Glutamatergic neuron (in vitro differentiated cells): Measurements from ENCODE around the gene ZNF227. TPM values are rescaled to one million over a fixed set of nuclear protein-coding genes. Genes with fewer than 3 reads are reported as not detected.
"Not testable (repeated sequence)": the region's sequence is repeated elsewhere in the genome, so short reads cannot be mapped to it uniquely, and the experiment has no call there.

Experiments
- DNase-seq: peaks from one replicate; pipeline ENCODE4 v3.0.0; 2022
- H3K27ac Mint-ChIP-seq: one replicate; pipeline ENCODE4 v1.8.0; 2020; ENCODE audit warnings: mild to moderate bottlenecking, mixed read lengths, inconsistent platforms; ENCODE audit not compliant: unreplicated experiment
- H3K27me3 Mint-ChIP-seq: one replicate; pipeline ENCODE4 v1.8.0; 2020; ENCODE audit warnings: mild to moderate bottlenecking, moderate library complexity, mixed read lengths, inconsistent platforms; ENCODE audit not compliant: unreplicated experiment
- H3K36me3 Mint-ChIP-seq: one replicate; pipeline ENCODE4 v1.8.0; 2020; ENCODE audit warnings: mild to moderate bottlenecking, mixed read lengths, inconsistent platforms; ENCODE audit not compliant: unreplicated experiment
- H3K4me1 Mint-ChIP-seq: one replicate; pipeline ENCODE4 v1.8.0; 2020; ENCODE audit warnings: mild to moderate bottlenecking, low read depth, mixed read lengths, inconsistent platforms; ENCODE audit not compliant: unreplicated experiment
- H3K4me3 Mint-ChIP-seq: one replicate; pipeline ENCODE4 v1.8.0; 2020; ENCODE audit warnings: mild to moderate bottlenecking, mixed read lengths, inconsistent platforms; ENCODE audit not compliant: unreplicated experiment
- H3K9me3 Mint-ChIP-seq: one replicate; pipeline ENCODE4 v1.8.0; 2020; ENCODE audit warnings: mild to moderate bottlenecking, moderate library complexity, mixed read lengths, inconsistent platforms; ENCODE audit not compliant: unreplicated experiment
- total RNA-seq: library from RNA; stranded (reverse); fragmentation: NEBNext Ultra II Directional; extraction: Animal tissue kit (Norgen Biotek cat#: 25700); gene quantifications from one replicate; pipeline ENCODE4 v1.2.1, GENCODE V29; 2021; ENCODE audit not compliant: unreplicated experiment
- TF ChIP-seq, protein P1 (sequence below): fragments of 200-600 bp; sonication (generic); IDR thresholded peaks from one replicate; pipeline ENCODE4 v1.5.0; 2021; ENCODE audit not compliant: partially characterized antibody, unreplicated experiment

The ZNF227 gene
- total RNA-seq, 1 donor from 2014 or later = 26.4 TPM

DNA sequence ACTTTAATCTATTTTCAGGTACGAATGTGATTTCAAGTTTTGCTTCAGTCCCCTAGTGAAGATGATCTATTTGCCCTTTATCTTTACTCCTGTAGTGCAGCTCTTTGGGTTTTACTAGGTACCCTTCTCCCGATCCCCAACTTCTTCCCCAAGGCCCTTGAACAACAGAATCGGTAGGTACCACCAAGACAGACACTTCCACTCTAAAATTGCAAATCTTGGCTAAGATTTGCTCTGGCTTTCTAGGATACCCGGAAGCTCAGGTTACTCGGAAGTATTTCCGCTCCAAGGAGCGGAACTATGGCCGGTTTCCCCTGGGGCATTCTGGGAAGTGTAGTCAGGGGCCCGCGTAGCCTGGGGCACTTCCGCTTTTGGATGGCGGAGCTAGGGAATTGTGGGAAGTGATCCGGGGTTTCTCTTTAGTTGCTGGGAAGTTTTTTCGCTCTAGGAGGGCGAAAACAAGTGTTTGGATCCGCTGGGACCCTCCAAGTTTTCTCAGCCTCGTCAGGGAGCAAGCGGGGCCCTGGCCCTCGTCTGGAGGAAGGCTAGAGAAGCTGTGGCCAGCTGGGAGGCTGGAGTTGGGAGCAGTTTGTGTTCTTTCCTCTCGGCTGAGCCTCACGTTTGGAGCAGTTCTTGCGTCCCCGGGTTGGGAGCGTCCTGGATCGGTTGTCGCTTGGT, 5.1 kb upstream of the ZNF227 start:
- TF ChIP-seq, protein P1, sequence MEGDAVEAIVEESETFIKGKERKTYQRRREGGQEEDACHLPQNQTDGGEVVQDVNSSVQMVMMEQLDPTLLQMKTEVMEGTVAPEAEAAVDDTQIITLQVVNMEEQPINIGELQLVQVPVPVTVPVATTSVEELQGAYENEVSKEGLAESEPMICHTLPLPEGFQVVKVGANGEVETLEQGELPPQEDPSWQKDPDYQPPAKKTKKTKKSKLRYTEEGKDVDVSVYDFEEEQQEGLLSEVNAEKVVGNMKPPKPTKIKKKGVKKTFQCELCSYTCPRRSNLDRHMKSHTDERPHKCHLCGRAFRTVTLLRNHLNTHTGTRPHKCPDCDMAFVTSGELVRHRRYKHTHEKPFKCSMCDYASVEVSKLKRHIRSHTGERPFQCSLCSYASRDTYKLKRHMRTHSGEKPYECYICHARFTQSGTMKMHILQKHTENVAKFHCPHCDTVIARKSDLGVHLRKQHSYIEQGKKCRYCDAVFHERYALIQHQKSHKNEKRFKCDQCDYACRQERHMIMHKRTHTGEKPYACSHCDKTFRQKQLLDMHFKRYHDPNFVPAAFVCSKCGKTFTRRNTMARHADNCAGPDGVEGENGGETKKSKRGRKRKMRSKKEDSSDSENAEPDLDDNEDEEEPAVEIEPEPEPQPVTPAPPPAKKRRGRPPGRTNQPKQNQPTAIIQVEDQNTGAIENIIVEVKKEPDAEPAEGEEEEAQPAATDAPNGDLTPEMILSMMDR = no peak
- H3K27ac Mint-ChIP-seq = peak overlapping the region; percentile 31
- H3K27me3 Mint-ChIP-seq = peaks cover 2% of the 10 kb centered on the region
- H3K4me3 Mint-ChIP-seq = peak overlapping the region; percentile 95
- peaks cover 2% of the 10 kb centered on the region for H3K9me3 Mint-ChIP-seq
- H3K4me1 Mint-ChIP-seq = peaks cover 2% of the 10 kb centered on the region
- DNase-seq = peak; percentile 94
- H3K36me3 Mint-ChIP-seq = peaks cover 4% of the 10 kb centered on the region

DNA sequence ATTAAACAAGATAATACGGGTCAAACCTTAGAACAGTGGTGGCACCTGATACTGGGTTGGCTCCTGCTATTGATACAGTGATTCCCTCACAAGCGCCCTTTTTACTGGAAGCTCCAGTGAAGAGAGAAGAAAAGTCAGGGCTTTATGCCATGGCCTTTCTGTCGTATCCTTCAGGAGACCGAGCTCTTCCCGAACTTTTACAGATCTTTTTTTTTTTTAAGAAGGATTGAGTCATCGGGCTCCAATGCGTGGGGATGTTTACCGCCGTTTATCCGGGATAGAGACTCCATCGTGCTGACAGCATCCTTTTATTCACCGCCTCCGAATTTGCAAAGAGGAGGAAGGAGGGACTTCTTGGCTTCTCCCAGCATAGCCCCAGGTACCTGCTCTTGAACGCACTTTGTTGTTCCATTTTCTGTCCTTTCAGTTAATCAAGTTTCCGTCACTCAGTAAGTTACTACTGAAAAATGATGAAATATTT, 574 bp downstream of the ZNF227 start:
- H3K36me3 Mint-ChIP-seq = no peaks in the 10 kb centered on the region
- peak overlapping the region; percentile 93 for H3K4me3 Mint-ChIP-seq
- TF ChIP-seq, protein P1 = no peak
- H3K9me3 Mint-ChIP-seq = peaks cover 5% of the 10 kb centered on the region
- peaks cover 2% of the 10 kb centered on the region for H3K27me3 Mint-ChIP-seq
- H3K27ac Mint-ChIP-seq = peak overlapping the region; percentile 69
- H3K4me1 Mint-ChIP-seq = peaks cover 5% of the 10 kb centered on the region
- no peak for DNase-seq

DNA sequence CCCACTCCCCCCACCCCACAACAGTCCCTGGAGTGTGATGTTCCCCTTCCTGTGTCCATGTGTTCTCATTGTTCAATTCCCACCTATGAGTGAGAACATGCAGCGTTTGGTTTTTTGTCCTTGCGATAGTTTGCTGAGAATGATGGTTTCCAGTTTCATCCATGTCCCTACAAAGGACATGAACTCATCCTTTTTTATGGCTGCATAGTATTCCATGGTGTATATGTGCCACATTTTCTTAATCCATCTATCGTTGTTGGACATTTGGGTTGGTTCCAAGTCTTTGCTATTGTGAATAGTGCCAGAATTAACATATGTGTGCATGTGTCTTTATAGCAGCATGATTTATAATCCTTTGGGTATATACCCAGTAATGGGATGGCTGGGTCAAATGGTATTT, 7.6 kb downstream of the ZNF227 start:
- H3K36me3 Mint-ChIP-seq, H3K27me3 Mint-ChIP-seq, H3K9me3 Mint-ChIP-seq, H3K27ac Mint-ChIP-seq, H3K4me3 Mint-ChIP-seq, H3K4me1 Mint-ChIP-seq, DNase-seq: not testable (repeated sequence)

DNA sequence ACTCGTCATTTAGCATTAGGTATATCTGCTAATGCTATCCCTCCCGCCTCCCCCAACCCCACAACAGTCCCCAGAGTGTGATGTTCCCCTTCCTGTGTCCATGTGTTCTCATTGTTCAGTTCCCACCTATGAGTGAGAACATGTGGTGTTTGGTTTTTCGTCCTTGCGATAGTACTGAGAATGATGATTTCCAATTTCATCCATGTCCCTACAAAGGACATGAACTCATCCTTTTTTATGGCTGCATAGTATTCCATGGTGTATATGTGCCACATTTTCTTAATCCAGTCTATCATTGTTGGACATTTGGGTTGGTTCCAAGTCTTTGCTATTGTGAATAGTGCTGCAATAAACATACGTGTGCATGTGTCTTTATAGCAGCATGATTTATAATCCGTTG, 8.4 kb downstream of the ZNF227 start:
- not testable (repeated sequence) for H3K4me3 Mint-ChIP-seq, H3K27me3 Mint-ChIP-seq, DNase-seq, H3K4me1 Mint-ChIP-seq, H3K27ac Mint-ChIP-seq, H3K9me3 Mint-ChIP-seq
- H3K36me3 Mint-ChIP-seq = peaks cover 12% of the 10 kb centered on the region

DNA sequence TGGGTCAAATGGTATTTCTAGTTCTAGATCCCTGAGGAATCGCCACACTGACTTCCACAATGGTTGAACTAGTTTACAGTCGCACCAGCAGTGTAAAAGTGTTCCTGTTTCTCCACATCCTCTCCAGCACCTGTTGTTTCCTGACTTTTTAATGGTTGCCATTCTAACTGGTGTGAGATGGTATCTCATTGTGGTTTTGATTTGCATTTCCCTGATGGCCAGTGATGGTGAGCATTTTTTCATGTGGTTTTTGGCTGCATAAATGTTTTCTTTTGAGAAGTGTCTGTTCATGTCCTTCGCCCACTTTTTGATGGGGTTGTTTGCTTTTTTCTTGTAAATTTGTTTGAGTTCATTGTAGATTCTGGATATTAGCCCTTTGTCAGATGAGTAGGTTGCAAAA, 9.0 kb downstream of the ZNF227 start:
- H3K9me3 Mint-ChIP-seq = not testable (repeated sequence)
- peaks cover 14% of the 10 kb centered on the region for H3K36me3 Mint-ChIP-seq

DNA sequence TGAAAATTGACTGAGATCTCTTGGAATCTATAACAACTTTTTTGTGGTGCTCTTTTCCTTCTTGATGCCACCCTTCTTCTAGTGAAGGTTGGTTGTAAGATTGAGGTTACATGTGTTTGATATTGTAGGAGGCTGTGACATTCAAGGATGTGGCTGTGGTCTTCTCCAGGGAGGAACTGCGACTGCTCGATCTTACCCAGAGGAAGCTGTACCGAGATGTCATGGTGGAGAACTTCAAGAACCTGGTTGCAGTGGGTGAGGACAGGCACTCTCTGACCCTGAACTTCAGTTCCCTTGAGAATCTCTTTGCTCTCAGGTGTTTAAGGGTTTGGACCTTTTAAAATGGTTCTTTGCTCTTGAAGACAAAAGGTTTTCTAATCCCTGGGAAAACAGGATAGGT, 16.0 kb downstream of the ZNF227 start:
- TF ChIP-seq, protein P1 = no peak
- Mint-ChIP-seq H3K36me3 (peaks cover 34% of the 10 kb centered on the region), H3K4me3 (no peak overlapping the region), H3K4me1 (no peaks in the 10 kb centered on the region), H3K27ac (no peak overlapping the region), H3K9me3 (peaks cover 18% of the 10 kb centered on the region), H3K27me3 (peaks cover 5% of the 10 kb centered on the region)
- DNase-seq = no peak

More for the DNA sequence above, 9.0 kb downstream of the ZNF227 start:
- not testable (repeated sequence) for H3K4me1 Mint-ChIP-seq, H3K4me3 Mint-ChIP-seq, H3K27me3 Mint-ChIP-seq, DNase-seq, H3K27ac Mint-ChIP-seq
